Right renal pelvis (tissue), 4 donors: ENCODE results near the gene SLIT2. TPM values are rescaled to one million over a fixed set of nuclear protein-coding genes. Genes with fewer than 3 reads are reported as not detected.
A peak's percentile ranks its signal among the peaks of the same experiment; 100 is the strongest.

Experiments
- DNase-seq, 4 donors: peaks; one replicate each; pipeline ENCODE4 v3.0.0-alpha.2; 2013; ENCODE audit warnings: low read depth in 4 of 4, low spot score in 3 of 4, missing footprints in 1 of 4
- polyA plus RNA-seq, 4 donors: library from polyadenylated mRNA; unstranded; fragments of 120-200 nt; gene quantifications; one replicate each; pipeline ENCODE4 v1.2.1, GENCODE V29; 2013; ENCODE audit not compliant: insufficient read length in 4 of 4

The SLIT2 gene
- polyA plus RNA-seq, 4 donors: 46.9 to 55.6 (median 53.1) TPM

DNA sequence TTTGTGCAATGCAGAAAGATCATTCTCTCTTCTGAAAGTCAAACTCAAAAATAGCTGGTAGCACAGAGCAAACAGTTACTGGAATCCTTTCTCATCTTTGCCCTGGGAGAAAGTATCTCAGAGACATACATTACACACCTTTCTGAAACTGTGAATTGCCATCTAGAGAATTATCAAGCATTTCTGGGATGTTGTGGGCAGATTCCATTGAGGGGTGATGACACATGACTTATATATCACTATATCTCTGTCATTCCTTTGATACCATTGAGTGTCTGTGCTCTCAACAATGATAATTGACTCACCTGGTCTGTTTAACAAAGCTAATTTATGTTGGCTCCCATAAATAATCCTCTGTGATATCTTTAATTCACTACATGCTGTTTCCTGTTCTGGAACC lies 13.0 kb downstream of the SLIT2 start:
- no peak for DNase-seq

DNA sequence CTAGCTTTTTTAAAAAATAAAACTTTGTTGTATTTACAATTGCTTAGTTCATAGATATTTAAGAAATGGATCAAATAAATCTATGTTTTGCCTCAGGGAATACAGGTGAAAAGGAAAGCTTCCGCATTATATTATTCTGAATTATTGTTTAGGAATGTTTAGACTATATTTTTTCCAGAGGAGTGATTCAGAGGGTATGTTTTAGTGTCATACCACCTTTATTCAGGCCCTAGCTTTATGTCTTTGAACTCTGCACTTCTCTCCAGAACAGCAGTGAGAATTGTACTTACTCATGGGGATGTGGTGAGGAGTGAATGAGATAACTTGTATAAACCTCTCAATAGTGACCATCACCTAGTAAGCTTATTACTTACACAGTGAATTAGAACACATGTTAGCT lies 14.0 kb downstream of the SLIT2 start:
- DNase-seq: no peak

DNA sequence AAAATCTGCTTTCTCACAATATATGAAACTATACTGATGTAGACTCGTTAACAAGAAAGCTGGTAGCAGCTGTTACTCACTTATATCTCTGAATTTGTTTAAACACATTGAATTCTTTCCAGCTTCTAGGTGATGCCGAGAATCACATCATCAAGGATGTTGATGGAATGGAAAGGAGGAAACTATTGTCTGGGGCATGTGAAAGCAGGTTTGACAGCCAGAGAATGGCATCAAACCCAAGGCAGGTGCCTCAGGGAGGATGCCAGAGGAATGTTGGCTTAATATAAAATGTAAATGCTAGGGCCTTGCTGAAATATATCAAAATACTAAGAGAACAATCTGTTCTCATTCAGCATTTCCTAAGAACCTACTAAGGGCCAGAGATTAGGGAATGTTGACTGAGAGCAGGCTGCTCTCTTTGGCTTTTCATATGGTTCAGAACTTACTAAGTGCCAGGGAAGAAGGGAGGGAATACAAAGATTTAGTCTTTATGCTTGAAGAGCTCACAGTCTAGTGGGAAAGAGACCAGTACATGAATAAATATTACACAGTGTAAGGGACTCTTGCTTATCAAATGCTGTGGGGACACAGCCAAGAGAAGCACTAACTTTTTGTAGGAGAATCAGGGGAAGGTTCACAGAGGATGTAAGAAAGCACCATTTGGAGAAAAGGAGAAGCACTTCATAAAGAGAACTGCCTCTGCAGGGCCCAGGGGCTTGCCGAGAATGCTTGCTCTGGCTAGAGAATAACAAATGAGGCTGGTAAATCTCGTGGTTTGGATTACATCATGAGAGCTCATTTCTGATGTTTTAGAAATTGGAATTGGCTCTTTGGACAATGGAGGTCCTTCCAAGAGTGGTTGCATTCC lies 14.7 kb downstream of the SLIT2 start:
- DNase-seq: no peak

DNA sequence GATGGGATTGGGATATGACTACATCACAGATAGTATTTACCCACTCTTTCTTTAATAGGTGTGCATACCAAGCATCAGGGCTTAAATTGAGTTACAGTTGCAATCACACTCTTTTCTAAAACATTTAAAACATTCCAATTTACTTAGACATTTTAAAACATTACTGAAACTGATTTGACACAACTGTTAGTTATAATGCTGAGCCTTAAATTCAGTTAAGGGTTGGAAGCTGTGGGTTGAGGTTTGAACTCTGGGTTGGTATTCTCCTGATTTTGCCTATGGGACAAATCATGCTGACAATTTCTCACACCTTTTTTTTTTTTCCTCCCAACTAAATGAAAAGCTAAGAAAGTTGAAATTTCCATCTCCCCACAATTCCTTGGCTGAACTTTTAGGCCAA lies 16.3 kb downstream of the SLIT2 start:
- no peak for DNase-seq

DNA sequence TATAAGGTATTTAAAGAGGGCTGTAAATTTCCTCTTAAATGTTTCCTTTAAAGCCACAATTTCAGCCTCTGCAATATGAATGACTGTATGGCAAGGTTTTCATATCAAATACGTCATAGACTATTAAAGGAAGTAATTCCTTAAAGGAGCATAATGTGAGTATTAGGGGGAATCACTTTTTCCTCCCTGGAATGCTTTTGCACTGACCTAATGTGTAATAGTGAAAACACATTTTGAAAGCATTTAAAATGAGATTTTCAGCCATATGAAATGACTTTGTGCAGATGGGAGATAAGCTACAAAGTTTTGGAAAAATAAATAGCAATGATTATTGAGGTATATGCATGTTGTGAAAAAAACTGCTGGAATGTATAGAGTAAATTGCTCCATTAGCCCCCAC lies 17.6 kb downstream of the SLIT2 start:
- no peak for DNase-seq

DNA sequence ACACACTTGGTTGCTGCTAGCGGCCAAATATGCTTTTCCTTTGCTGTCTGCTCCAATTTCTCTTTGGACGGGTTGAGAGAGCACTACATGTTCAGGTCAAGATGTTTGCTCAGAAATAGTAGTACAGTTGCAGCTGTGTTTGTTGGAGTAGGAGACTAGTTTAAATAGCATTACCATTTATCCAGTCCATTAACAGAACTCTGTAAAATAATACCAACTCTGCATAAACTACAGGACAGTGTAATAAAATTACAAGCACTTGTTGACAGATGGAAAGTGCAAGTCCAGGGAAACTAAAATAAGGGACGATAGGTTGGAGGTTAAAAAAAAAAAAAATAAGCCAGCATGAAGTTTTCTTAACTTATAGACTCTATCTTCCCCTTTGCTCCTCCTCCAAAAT lies 20.2 kb downstream of the SLIT2 start:
- no peak for DNase-seq

DNA sequence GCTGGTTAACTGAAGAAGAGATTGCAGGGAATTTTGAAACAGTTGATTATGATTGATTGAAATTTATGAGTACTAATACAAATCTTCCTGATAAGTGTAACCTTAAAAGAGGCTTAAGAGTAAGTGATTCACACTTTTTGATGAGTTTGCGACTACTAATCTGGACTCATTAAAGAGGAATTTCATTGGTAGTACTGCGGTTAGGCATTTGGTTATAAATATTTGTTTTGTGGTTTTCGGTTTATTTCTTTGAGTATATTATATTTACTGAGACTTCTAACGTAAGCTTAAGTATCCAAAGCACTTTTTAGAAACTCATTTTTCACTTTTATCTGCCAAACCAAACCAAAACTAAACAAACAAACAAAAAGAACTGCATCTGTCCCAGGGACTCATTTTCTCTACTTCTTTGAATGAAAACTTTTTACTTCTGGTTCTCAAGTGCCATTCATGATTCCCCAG lies 20.7 kb downstream of the SLIT2 start:
- DNase-seq: no peak

DNA sequence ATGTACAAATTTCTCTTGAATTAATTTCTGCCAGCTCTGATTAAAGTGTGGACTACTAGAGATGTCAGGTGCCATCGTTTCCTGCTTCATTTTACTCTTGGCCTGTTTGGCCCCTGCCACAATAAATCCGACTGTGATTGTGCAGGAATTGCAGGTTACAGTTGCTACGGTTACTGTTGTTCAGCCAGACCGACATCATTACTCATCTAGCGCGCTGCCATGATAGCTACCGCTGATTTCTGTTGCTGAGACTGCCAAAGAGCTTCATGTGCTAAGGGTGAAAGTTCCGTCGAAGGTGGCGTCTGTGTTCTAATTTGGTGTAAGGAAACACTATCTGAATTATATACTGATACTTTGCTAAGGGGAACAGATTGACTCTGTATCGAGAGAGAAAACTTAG lies 22.1 kb downstream of the SLIT2 start:
- DNase-seq: no peak

DNA sequence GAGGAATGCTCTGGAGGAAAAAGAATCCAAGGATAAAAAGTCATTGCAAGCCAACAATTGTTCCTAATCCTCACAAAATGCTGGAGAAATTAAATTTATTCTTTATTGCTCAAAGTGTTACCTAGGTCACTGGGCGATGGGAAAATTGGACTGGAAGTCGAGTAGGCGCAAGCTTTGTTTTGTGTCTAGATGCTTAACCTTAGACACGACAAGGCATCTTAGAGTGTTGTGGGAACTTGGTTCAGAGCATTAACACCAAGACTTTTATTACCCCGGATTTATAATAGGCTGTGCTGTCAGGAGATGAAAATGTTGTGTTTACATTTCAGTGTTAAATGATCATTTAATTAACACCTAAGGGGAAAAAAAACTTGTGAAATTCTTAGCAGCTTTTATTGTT lies 25.1 kb downstream of the SLIT2 start:
- no peak for DNase-seq

DNA sequence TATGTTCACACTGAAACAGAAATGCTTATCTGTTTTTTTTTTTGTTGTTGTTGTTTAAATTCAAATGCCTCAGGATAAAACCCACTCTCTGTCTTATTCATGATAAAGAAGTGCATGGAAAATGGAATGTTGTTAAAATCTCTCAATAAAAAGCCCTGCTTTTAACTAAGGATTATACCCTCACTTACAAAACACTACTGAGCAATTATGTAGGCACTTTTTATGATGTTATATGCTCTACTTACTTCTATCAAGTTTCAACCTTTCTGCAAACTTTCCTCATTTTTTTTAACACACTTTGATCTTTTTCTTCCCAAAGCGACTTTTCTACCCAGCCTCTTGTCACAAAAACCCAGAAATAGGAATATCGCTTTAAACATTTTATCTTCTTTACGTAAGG lies 26.5 kb downstream of the SLIT2 start:
- DNase-seq: no peak

DNA sequence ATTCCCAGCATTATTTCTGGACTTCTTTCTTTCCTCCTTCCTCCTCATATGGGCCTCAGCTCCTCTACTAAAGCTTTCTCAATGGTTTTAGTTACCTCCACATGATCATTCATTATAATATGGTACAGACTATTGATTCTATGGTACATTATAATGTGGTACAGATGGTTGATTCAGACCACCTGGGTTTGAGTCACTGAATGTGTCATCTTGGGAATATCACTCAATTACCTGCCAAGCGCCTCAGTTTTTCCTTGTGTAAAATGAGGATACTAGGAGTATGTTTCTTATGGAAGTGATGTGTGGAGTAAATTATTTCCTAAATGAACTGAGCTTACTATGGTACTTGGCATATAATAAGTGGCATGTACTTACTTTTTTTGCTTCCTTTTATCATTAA lies 27.7 kb downstream of the SLIT2 start:
- DNase-seq: no peak

DNA sequence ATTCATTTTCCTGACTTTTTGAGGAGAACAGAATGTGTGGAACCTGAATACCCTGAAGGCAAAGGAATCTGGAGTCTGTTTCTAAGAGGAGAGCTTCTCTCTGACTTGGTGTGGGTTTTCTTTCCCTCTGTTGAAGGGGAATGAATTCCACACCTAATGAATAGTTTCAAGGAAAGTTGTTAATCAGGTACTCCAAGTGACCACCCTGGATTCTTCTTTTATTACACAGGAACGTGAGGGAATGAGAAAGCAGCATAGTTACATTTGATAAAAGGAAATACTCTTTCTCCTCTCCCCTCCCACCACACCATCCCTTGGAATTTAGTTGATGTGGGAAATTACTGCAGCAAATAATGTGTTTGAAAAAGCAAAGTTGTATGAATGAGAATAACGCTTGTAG lies 29.7 kb downstream of the SLIT2 start:
- peak in 1 of 4 donors; percentile 8 for DNase-seq

DNA sequence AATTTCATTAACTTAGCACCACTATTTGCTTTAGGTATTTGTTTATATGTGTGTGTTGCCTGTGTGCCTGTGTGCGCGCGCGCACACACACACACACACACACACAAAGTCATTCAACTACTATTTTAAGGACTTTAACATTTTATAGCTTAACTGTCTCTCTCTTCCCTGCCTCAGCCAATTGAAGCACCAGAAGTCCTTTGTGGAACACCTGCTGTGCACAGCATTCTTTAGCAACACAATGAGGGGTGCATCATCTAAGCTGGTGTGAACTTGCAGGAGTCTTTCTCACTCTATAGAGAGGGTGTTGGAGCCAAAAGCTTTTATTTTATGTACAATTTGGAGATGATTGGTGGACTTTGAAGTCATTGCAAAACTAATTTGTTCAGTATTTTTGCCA lies 31.3 kb downstream of the SLIT2 start:
- DNase-seq: no peak

DNA sequence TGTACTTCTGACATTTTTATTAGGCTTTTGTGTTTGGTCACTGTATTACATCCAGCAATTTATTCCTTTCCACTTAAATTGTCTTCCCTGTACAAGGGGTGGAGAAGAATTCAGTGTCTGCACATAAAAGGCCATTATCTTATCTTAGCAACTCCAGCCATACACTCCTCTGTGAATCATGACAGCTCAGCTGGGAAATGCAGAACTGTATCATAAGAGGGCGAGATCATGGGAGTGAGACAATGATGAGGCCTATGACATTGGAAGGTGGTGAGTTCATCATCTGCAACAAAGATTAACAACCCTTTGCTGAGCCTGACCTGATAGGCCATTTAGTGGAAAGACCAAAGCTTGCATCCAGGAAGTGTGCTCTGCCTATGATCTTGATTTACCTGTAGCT lies 33.3 kb downstream of the SLIT2 start:
- no peak for DNase-seq

DNA sequence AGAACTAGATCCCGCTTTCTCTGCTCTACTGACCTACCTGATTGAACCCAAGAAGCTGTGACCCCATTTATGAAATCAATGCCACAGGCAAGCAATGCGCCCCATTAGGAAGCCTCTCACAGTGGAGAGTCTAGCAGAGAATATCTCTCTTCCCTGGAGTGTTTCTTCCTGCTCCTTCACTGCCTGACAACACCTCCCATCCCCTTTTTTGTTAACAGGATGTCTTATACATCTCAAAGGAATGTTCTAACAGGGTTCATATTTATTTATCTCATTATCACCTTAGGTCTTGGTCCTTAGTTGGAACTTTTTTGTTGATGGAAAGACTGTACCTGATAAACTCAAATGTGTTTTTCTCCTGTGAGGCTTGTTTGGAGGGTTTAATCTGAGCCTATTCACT lies 35.5 kb downstream of the SLIT2 start:
- no peak for DNase-seq

DNA sequence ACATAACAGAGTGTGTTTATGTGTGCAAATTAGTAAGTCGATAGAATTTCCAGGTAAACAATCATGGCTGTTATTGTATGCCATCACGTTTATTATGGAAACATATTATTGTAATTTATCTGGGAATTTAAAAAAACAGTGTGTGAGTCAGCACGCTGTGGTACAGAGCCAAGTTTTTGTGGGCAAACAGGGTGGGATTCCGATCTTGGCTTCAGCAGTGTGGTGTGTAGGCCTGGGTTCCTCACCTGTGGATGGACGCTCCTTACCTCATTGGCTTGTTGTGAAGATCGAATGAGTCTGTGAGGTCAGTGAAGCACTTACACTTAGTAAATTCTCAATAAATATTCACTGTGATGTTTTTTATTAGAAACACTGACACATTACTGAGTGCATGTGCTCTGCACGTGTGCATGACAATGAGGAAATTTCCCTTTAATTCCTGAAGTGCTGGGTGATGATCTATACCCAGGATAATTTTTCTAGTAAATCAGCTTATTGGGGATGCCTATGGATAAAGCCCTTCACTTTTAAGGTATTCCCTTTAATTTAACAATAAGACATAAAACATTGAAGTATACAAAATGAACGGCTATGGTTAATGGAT lies 36.4 kb downstream of the SLIT2 start:
- no peak for DNase-seq

DNA sequence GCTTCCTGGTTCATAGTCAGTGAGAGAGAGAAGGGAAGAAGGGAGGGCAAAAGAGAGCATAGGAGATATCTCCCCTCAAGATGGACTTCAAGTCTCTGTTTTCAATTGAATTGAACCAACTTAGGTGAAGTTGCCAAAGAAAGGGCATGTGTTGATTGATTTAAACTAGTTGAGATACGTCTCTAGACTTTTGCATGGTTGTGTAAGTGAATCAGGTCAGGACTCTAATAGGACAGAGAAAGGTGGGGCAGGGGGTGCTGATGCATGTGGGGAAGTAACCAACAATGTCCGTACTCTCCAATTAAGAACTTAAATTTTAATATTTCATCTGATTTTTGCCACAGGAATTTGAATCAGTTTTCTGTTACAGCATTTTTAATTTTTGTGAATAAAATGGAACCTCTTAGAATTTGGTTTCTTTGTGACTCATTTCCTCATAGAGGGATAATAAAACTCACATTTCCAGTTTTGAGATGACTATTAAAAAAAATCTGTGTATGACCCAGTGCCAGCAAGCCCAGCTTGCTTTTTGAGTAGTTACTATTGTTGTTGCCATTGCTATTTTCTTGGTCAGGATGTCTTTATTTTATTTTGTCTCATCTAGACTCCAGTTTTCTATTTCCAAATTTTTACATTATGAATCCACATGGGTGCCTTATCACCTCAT lies 37.3 kb downstream of the SLIT2 start:
- DNase-seq: no peak

DNA sequence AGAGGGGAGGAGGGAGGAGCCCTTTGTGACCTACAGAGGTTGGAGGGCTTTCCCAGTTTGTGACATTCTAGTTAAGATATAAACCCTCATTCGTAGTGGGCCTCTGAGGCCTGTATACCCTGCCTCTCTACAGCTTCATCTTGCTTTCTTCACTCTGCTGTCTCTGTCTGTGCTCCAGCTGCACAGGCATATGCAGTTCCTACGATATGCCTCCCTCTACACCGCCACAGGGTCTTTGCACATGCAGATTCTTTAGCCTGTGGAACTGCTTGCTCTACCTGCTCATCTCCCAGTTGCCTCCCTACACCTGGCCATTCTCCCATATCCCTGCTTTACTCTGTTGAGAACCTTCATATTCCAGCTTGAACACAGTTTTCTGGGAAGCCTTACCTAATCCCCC lies 38.1 kb downstream of the SLIT2 start:
- no peak for DNase-seq

DNA sequence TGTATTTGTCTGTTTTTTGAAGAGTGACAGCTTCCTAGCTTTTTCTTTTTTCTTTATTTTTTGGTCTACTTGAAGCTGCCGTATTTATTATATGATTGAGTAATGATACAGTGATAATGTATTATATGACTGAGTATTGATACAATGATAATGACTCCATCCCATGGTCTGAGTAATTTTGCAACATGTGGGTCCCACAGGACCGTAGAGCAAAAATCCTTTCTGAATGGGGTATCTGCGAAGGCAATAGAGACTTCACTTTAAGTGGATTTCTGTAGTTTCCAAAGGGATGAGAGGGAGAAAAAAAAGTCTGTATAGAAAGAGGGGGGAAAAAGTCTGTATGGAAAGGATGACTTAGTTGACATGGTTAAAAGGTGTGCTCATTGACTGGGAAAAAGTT lies 41.0 kb downstream of the SLIT2 start:
- DNase-seq: no peak

DNA sequence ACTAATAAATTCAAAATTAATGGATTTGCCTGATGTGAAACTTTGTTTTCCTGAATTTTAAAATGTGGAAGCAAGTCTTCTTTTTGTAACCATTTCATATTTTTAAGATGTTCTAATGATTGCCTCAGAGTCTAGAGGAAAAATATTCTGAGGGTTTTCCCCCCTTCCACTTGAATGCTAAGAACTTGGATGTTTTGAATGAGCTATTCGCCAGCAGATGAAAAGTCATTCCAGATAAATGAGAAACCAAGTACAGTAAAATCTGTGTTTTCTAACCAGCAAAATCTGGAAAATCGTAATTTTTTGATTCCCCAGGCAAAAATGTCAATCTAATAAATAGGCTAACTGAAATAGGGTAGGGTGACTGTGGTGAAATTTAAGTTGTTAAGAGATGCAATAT lies 45.6 kb downstream of the SLIT2 start:
- DNase-seq: no peak

DNA sequence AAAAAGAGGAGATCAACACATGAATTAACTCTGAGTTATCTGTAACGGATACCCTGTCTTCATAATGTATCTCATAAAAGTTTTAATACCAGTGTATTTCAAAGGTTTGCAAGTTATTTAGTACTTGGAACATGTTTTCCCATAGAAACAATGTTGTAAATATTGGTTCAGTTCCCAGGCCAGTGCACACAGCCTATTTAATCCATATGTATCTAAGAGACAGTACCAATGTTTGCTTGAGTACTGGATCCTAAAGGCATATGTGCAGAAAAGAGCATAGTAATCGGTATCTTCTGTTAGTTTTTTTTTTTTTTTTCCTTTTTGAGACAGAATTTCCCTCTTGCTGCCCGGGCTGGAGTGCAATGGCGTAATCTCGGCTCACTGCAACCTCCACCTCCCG lies 46.1 kb downstream of the SLIT2 start:
- no peak for DNase-seq

DNA sequence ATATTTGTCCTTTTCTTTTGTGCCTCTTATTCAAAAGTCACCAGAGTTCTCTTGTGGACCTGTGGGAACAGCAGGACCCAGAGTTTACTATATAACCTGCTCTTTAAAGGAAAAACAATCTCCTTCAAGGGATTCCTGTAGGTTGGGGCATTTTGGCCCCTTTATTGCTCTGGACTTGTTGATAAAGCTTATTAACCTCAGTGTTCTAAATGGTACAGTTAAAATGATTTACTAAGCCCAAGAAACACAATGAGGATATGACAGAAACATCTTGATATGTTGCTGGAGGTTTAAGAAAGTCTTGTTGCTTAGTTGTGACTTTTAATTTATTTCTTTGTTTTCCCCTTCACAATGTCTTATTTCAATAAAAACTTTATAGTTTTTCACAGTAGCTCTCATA lies 46.8 kb downstream of the SLIT2 start:
- no peak for DNase-seq
